HG02571 (cell line): ENCODE data around the gene ACTL6B.
"Not testable (repeated sequence)": the region's sequence is repeated elsewhere in the genome, so short reads cannot be mapped to it uniquely, and the experiment has no call there.

ENCODE experiments used
- ATAC-seq: cut with Tn5 transposase; IDR thresholded peaks from one replicate; pipeline ENCODE4 v1.9.1; 2021; ENCODE audit warnings: mild to moderate bottlenecking, moderate library complexity; ENCODE audit not compliant: unreplicated experiment

The ACTL6B gene

DNA sequence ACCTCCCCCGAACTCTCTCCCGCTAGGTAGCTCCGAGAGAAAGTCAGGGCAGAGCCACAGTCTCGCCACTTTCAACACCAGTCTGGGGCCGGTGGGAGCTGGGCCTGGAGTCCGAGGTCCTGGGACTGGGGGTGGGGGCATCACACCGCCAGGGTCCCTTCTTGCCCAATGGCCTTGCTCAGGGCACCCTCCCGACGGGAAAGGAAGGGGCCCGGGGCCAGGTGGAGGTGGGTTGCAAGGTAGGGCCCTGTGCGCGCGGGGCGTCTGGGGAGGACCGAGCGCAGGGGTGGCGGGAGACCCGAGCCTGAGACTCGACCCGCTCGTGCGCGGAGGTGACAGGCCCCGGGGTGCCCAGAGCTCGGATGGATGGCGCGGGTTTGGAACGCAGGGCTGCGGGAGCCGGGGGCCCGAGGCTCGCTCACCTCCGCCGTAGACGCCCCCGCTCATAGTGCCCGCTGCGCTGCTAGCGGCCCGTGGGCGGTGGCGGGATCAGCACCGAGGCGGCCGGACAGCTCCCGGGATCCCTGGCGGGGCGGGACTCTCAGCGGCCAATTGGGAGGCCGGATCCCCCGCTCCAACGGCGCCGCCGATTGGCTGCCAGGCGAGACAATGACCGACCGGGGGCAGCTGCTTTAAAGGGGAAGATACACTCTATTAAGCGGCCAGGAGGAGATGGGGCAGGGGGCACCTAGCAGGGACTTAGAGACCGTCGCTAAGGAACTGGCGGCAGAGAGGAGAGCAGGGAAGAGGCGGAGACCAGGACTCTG is at the start of gene ACTL6B:
TSS of gene ACTL6B (minus strand) at position 541 of the 767 bp plus-strand sequence. CDS start at position 447, 94 bp downstream.
- no peak for ATAC-seq

DNA sequence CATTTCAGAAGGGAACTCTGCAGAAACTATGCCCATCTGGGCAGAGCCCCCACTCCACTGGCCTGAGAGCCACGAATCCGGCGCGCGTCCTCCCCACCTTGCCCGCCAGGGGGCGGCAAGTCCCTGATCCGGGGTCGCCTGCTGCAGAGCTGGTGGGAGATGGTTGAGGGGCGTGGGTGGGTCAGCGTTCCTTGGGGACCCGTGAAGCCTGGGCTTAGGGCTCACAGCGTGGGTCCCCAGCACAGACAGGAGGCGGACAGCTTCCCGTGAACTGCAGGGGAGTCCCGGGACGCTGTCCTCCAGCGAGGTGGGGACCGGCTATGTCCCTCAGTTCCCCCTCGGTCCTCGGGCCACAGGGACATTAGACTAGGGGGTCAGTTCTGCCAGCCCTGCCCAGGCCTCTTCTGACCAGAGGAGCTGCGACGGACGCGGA is 49.1 kb upstream of the ACTL6B start:
- peak; percentile 53 for ATAC-seq

GRCh38 chr7:100701089-100701488 is 44.8 kb upstream of the ACTL6B start:
- ATAC-seq: not testable (repeated sequence)

- ATAC-seq: no peak
Observed at GRCh38 chr7:100699018-100699417, 42.8 kb upstream of the ACTL6B start.

DNA sequence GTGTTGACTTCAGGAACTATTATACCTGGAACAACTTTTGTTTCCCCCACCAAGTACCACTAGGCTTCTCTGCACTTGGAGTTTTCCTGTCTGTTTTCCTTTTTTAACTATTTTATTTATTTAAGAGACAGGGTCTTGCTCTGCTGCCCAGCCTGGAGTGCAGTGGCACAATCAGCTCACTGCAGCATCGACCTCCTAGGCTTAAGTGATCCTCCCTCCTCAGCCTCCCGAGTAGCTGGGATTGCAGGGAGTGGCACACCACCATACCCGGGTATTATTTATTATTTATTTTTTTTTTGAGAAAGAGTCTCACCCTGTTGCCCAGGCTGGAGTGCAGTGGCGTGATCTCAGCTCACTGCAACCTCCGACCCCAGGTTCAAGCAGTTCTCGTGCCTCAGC is 39.9 kb upstream of the ACTL6B start:
- no peak for ATAC-seq

- peak; percentile 49 for ATAC-seq
Observed at GRCh38 chr7:100694098-100694745, 38.0 kb upstream of the ACTL6B start, which contains the start of gene GIGYF1. TSS of gene GIGYF1 (minus strand) at chr7:100694250. CDS start at chr7:100688238, 6,012 bp downstream.

DNA sequence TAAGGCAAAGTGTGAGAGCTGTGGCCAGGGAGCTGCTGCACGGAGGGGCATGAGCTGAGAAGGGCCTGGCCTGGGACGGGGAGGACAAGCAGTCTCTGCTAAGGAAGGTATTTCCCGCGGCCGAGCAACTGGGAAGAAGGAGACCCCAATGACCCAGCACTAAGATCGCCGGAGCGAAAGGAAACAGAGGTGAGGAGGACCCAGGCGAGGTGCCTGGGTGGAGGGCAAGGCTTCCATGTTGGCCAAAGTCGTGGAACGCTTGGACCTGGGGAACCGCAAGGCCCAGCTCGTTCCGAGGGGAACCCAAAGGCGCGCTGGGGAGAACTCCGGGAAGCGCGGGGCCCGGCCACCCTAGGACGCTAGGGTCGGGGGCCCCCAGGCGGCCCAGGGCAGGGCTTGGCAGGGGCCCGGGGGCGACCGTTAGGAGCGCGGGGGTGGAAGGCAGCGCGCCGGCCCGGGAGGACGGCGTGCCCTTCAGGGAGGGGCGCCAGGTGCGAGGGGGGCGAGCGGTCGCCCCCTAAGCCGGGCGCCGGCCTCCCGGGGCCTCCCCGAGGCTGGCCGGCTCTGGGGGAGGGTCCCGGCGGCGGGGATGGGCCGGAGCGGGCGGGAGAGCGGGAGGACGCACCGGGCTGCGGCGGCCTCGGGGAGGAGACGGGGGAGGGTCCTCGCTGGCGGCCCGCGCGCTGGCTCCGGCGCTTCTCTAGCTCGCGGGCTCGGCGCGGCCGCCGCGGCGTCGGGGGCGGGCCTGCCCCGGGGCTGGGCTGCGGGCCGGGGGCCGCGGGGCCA is 37.3 kb upstream of the ACTL6B start:
- ATAC-seq: no peak

DNA sequence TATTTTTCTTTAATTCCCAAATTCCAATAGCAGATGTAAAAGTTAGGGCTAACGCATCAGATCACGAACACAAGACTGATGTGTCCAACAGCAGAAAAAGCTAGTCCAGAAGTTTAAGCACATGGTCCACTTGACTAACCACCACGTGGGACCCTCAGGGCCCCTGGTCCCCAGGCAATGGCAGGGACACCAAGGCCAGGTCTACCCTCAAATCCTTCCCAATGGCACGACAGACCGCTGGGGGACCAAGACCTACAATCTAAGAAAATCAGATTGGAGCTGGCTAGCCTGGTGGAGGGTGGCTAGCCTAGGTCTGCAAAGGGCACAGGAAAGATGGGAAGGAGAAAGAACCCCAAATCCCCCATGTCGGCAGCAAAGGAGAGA is 36.3 kb upstream of the ACTL6B start:
- ATAC-seq: no peak

- no peak for ATAC-seq
Observed at GRCh38 chr7:100691676-100692577, 35.7 kb upstream of the ACTL6B start.

DNA sequence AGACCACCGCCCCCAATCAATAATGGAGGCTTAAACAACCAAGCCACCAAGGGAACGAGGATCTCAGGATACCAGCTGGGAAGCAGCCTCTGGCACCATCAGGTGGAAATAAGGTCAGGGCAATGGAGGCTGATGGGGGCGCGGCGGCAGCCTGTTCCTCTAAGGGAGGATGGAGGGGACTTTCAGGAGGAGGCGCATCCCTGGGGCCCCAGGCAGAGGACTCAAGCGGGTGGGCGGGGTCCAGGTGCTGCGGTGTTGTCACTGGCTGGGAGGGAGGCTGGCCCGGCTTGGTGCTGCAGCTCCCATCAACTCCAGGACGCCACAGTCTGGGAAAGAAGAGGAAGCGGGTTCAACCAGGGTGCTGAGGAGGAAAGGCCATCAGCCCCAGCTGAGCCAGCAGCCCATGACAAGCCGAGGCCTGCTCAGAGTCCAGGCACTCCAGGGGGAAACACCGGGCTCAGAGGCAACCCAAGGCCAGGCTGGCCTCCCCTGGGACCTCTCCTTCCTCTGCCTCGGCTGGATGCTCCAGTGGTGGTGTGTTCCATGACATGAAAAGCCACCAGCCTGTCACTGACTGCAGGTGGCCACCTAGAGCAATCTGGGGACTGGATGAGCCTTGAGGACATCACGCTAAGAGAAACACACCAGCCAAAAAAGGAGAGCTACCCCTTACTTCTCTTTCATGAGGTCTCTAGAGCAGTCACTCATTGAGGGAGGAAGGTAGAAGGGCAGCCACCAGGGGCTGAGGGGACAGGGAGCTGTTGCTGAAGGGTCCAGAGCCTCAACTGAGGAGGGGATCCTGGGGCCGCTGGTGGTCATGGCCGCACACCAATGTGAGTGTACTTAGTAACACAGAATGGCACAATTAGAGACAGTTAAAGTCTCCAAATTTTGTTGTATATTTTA is 33.2 kb upstream of the ACTL6B start:
- no peak for ATAC-seq

GRCh38 chr7:100688326-100688860 is 32.1 kb upstream of the ACTL6B start:
- ATAC-seq: no peak

GRCh38 chr7:100687751-100688300 is 31.6 kb upstream of the ACTL6B start:
- ATAC-seq: no peak

- ATAC-seq: no peak
Observed at GRCh38 chr7:100687261-100687660, 31.0 kb upstream of the ACTL6B start.

DNA sequence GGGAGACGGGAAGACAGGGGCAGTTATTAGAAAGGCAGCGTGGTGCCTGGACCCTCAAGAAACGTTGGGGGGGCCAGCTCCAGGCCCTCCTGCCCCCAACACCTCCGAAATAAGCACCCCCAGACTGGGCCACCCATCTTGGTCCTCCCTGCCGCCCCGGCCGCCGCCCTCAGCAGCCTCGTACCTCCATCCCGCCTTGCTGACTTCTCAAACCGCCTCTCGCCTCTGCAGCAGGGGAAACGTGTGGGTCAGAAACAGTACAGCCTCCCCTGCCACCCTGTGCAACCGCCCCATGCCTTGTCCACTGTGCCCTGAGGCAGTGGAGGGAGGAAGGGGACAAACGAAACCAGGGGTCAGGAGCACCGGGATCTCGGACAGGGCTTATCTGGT is 30.6 kb upstream of the ACTL6B start:
- no peak for ATAC-seq

DNA sequence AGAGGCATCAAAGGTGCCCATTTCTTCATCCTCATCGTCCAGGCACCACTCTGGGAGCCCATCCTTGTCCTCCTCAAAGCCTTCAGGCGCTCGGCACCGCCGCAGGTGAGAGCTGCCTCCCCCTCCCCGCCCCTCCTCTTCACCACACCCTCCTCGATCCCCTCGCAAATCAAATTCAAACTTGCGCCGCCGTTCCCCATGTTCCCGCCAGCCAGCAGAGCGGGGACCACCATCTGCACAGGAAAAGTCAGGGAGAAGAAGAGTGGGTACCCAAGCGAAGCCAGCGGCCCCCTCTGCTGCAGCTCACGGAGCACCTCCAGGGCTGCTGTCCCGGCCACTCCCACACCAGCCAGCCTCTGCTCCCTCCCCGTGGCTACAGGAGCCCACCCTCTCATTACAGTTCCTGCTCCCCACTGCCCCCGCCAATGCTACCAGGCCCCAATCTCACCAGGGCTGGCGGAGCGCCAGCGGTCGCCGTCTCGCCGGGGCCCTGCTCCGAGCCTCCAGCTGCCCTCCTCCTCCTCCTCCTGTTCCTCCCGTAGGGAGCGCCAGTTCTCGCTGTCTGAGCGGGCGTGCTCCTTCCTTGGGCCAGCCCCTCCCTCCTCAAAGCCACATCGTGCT is 30.1 kb upstream of the ACTL6B start:
- ATAC-seq: no peak

- ATAC-seq: no peak
Observed at GRCh38 chr7:100685631-100686145, 29.4 kb upstream of the ACTL6B start.

DNA sequence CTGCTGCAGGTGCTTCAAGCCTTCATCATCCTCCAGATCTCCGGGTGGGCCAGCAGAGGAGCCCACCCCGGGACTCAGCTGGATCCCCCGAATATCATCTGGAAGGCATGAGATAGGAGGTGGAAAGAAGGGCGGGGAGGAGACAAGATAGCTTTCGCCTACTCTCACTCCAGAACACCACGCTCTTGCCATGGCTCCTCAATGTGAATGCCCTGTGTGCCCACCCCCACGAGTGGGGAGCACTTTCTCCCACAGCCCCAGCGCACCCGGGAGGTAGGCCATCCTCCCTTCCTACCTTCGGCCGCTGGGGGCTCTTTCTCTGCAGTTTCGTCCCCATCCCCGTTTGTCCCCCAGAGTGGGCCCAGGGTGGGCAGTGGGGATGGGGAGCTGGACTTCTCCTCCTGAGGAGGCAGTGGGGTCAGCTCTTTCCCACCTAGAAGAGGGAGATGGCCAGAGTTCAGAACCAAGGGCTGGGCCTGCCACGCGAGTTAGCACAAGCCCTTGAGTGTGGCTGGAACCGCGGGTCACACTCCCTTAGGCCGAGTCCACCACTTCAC is 28.9 kb upstream of the ACTL6B start:
- ATAC-seq: no peak

- no peak for ATAC-seq
Observed at GRCh38 chr7:100684534-100685042, 28.3 kb upstream of the ACTL6B start.
